Stimulated activated CD8-positive, alpha-beta memory T cell treated with anti-CD3 and anti-CD28 coated beads, Interleukin-15, amount 100 ng/mL, for 24 hours (primary cell): ENCODE data around the gene TBC1D20.
"Not testable (repeated sequence)": the region's sequence is repeated elsewhere in the genome, so short reads cannot be mapped to it uniquely, and the experiment has no call there.

Experiments used
- DNase-seq: peaks from one replicate; pipeline ENCODE4 v3.0.0-alpha.2; 2020; ENCODE audit warnings: low read depth

Gene TBC1D20, protein sequence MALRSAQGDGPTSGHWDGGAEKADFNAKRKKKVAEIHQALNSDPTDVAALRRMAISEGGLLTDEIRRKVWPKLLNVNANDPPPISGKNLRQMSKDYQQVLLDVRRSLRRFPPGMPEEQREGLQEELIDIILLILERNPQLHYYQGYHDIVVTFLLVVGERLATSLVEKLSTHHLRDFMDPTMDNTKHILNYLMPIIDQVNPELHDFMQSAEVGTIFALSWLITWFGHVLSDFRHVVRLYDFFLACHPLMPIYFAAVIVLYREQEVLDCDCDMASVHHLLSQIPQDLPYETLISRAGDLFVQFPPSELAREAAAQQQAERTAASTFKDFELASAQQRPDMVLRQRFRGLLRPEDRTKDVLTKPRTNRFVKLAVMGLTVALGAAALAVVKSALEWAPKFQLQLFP

DNA sequence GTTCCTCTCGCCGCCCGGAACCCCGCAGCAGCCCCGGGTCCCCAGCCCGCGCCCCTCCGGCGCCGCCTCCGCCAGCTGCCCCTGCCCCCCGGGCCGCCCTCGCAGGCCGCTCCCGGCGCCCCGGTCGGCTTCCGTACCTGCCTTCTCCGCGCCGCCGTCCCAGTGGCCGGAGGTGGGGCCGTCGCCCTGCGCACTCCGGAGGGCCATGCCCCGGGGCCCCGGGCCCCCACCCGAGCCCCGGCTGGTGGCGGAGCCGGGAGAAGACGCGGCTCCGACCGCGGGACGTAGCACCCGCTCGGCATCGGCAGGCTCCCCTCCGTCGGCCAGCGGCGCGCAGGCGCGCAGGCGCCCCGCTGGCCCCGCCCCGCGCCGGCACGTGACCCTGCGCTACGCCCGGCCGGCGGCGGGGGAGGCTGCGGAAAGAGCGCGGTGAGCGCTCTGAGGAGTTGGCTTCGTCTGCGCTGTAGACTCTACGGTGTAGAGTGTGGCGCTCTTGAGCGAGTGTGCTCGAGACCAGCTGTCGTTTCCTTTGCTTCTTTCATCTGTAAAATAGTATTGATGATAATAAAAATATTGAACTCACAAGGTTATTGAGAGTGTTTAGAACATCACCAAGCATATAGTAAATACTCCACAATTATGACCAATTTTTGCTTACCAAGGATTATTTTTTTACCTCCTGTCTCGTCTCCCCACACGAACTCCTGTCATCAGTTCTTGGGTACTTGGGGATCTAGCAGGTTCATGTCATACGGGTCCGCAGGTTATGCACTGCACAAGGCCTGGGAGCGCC lies at the start of gene TBC1D20:
TBC1D20 (minus strand) TSS at position 335 of the 793 bp plus-strand sequence; CDS start at position 207, 128 bp downstream.
- DNase-seq = peak; percentile 72

DNA sequence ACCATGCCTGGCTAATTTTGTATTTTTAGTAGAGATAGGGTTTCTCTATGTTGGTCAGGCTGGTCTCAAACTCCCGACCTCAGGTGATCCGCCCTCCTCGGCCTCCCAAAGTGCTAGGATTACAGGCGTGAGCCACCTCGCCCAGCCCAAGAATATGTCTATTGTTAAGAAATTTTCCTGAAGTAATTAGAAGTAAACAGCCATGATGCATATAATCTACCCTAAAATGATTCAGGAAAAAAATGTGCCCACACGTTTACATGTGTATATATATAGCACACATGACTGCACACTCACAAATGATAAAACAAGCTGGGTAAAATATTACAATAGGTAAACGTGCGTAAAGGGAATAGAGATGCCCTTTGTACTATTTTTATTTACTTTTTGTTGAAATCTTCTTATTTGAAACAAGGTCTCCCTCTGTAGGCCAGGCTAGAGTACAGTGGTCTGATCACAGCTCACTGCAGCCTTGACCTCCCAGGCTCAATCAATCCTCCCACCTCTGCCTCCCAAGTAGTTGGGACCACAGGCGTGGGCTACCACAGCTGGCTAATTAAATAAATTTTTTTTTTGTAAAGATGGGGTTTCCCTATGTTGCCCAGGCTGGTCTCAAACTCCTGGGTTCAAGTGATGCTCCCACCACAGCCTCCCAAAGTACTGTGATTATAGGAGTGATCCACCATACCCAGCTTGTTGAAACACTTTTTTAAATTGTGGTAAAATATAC lies 48.2 kb upstream of the TBC1D20 start:
- not testable (repeated sequence) for DNase-seq

DNA sequence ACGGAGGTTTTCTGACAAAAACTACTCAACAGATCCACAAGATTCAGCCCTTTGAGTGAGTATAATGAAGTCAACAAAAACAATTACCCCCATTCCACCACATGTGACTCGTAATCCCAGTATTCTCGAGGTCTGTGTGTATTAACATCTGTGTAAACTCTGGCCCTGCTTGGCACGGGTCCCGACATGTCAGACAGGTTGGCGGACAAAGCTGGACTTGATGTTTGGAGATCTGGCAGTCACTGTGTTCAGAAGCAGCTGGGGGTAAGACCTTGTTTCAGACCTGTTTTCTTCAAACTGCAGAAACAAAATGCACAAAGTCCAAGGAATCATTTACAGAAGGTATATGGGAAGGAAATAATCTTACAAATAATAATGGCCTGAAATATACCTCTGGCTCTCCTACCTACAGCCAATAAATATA lies 46.0 kb upstream of the TBC1D20 start:
- DNase-seq = not testable (repeated sequence)

DNA sequence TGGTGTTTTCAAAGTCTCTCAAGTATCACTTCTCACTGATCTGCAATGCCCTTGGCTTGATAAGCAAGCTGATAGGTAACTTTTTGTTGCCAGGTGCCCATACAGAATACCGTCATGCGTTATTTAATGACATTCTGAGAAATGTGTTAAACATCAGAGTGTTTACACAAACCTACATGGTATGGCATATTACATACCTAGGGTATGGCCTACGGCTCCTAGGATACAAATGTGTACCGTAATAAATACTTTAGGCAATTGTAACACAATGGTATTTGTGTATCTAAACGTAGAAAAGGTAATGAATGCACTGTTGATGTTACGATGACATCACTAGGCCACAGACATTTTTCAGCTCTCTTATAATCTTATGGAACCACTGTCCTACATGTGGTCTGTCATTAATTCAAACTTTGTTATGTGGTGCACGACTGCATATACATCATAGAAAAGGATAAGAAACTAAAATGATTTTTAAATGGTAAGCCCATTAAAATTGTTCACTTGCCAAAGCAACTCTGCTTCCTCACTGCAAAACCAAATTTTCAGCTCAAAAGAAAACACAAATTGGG lies 45.5 kb upstream of the TBC1D20 start:
- DNase-seq = no peak

DNA sequence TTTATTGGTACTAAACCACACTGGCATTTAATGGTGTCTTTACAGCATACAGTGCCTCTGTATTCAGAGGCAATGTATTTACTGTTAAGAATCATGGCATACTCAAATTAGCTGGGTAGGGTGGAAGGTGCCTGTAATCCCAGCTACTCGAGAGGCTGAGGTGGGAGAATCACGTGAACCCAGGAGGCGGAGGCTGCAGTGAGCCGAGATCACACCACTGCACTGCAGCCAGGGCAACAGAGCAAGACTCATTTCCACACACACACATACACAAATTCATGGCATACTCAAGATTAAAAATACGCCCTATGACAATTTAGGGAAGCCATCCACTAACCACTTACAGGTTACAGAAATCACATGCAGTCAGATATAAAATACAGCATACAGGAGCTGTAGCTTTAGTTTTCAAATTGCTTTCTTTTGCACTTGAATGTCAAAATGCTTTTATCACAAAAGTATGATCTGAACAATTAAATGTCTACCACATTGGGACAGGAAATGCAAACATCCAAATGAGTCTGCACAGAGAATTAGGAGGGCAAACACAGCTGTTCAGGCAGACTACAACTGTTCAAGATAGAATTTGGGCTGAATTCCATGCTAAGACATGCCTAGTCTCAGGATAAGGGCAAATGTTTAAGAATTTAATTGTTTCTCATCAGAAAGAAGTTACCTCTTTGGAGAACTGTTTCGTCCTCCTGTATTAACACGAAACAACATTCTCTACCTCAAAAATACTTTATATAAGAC lies 44.8 kb upstream of the TBC1D20 start:
- no peak for DNase-seq

DNA sequence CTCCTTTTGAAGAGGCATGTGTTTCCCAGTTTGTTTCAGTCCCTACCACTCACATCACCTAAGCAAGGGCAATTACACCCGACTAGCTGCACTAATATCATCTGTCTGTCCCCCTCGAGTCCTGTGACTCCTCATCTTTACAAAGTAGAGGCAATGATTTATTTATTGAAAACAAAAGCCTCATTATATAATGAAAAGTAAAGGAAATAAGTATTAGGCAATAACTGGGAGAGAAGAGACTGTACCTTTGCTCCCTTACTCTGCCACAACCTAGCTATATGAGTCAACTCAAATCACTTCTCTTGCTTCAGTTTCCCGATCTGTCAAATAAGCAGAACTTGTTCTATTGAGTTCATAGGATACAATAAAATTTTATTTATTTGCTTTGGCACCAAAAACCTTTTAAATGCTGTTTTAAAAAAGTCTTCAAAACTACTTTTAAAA lies 42.3 kb upstream of the TBC1D20 start:
- no peak for DNase-seq

DNA sequence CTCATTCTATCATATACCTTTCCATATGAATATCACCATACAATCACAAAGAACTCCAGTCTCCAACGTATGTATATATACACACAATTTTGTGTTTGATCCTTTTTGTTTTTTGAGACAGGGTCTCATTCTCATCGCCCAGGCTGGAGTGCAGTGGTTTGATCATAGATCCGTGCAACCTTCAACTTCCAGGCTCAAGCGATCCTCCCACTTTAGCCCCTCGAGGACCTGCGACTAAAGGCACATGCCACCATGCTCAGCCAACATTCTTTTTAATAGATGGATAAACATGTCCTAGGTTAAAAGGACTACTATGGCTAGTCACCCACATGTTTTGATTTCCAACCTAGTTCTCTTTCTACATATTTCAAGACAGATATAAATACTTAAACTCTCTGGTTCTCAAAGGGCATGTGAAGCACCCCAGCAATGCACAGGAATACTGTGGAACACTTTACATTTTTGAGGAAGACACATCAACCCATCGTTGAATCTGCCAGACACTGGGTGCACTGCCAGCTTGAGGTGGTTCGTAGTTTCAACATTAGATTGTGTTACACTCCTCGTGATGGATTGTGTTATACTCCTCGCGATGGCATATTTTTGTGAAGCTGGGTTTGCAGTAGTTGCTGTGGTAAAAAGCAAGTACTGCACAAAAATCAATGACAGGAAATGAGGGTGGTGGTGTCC lies 40.9 kb upstream of the TBC1D20 start:
- DNase-seq = no peak

DNA sequence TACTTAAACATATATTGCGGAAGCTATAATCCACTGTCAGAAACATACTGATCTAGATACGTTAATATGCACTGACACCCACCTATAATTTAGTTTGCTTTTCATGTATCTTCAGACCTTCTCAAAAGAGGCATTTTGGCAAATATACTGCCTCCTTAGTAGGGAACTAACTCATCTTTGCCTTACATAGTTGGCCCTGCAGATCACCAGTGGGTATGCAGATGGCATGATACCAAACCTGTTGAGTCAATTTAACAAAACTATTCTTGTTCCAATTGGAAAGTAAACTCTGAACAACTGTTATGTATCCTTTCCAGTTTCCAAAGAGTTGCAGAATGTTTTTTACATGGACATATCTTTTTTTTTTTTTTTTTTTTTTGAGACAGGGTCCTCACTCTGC lies 35.6 kb upstream of the TBC1D20 start:
- DNase-seq = no peak

DNA sequence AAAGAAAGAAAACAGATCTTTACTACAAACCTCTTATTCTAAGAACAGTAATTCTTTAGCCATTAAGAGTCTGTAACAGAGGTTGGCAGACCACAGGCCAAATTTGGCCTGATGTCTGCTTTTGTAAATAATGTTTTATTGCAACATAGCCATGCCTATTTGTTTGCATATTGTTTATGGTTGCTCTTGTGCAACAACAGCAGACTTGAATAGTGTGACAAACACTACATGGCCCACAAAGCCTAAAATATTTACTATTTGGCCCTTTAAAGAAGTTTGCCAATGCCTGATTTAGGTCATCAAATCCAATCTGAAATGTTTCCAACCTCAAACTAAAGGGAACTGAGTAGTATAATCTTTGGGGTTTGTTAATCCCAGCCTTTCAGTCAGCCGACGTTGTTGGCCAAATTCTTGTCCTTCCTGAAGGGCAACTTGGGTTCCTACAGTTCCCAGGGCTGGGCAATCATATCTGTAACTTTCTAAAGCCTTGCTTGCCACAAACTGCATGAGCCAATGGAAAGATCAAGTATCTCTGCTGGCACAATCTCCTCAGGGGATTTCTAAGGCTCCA lies 33.9 kb upstream of the TBC1D20 start:
- DNase-seq = no peak

DNA sequence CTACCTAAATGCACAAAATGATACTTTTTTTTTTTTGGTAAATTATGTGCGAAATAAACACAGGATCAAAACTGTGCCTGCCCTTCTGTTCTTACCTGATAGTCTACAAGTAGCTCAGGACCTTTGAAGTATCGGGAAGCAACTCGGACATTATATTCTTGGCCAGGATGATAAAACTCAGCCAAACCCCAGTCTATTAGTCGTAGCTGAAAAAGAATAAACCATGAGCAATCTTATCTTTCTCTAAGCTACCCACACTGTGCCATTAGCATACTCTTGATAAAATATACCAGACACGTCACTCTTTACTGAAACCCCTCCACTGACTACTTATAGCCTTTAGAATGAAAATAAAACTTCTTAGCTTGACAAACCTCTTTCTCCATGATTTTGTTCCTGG lies 29.8 kb upstream of the TBC1D20 start:
- no peak for DNase-seq

DNA sequence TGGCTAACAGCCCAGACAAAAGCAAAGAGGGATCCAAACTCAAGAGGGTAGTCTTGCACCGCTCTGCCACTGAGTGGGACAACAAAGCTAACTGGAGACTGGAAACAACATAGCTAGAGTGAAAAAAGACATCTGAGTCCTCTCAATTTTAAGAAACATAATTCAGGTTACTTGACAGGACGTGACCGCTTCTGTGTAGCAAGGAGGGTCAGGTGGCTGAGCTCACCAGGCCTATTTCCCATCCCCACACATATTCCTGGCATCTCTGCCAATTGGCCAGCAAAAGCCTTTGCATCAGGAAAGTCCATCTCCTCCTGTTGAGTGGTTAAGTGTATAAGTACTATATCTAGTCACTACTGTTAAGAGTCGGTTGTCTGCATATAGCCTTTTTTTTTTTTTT lies 25.3 kb upstream of the TBC1D20 start:
- no peak for DNase-seq

DNA sequence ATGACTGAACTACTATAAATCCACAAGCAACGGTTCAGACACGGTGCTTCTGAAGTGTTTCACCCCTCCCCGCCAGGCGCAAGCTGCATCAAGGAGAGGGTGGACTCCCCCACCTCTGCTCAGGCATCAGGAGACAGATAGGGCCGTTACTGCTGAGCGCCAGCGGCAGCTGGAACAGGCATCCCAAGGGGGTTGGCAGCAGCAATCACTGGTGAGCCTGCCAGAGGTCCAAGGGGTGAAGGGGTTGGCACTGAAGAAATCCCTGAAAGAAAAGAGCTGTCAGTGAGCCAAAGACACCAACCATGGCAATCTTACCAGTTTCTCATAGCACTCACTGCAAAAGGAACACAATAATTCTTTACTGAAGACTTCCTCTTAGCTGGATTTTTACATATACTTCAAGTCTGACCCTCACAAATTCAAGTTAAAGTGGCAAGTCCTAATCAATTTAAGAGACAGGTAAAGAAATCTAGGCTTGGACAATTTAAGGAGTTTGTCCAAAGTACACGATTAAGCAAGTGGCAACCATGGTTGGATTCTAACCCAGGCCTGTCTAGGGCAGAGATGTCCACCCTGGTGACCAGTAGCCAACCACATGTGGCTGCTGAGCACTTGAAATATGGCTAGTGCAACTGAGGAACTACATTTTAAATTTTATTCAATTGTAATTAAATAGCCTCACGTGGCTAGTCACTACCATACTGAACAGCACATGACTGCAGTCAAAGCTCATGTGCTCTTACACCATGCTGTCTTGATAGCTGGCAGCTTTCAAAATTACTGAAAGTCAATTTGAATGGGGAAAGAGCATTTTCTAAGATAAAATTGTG lies 21.7 kb upstream of the TBC1D20 start:
- DNase-seq = no peak

DNA sequence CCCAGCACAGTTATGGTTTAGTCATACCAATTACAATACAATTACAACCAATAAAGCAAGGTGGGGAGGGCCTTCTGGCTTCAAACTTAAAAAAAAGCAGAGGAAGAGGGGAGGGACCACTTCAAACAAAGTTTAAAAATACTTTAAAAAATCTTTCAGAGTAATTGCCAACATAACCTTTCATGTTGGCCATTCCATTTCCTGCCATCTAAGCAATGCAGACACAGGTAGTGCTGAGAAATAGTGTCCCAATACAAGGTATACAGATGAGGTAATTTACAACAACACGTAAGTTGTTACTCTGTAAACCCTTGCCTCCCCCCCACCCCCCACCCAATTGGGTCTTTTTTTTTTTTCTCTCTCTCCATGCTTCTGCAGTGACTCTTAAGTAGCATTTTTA lies 18.8 kb upstream of the TBC1D20 start:
- no peak for DNase-seq

DNA sequence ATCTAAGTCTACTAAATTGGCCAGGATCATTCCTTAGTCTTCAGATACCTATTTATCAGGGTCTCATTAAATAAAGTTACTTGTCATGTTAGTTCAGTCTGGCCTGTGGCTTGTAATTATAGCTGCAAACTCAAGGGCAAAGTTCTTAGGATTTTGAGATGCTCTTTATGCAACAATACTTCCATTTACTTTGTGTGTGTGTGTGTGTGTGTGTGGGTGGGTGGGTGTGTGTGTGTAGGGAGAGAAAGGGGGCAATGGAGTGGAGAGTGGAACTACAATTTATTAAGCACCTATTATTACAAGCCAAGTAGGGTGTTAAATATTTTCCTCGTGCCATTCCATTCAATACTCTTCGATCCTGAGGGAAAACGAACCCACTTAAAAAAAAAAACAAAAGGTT lies 17.7 kb upstream of the TBC1D20 start:
- no peak for DNase-seq

DNA sequence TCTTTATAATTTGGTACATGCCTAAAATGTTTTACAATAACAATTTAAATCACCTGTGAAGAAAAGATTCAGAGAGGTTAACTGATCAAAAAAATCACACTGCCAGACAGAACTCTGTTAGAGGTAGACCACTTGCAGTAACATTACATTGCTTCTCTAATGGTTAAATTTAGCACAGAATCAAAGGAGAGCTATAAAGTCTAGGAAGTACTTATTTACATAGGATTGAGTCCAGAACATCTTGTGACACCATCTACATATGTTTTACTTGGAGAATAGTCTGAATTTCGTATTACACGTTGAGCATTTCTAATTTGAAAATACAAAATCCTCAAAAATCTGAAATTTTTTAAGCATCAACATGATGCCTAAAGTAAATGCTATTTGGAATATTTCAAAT lies 17.2 kb upstream of the TBC1D20 start:
- no peak for DNase-seq

DNA sequence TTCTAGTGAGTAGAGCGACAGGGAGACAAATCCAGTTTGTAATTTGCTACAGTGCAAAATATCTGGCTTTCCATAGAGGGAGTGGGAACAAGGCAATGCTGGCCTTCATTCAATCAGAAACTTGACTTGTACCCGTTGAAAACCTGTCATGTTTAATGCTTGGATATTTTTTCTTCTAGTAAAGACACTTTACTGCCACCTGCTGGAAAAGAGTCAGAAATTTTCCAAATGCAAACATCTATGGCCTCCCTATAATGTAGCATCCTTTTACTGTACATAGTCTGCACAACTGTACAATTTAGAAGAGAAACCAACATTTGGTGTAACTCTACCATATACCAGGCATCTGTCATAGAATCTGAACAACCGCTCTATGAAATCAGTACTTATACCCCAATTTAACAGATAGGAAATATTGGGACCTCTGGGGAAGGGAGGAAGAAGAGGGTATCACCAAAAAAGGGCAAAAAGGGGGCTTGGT lies 16.7 kb upstream of the TBC1D20 start:
- no peak for DNase-seq

DNA sequence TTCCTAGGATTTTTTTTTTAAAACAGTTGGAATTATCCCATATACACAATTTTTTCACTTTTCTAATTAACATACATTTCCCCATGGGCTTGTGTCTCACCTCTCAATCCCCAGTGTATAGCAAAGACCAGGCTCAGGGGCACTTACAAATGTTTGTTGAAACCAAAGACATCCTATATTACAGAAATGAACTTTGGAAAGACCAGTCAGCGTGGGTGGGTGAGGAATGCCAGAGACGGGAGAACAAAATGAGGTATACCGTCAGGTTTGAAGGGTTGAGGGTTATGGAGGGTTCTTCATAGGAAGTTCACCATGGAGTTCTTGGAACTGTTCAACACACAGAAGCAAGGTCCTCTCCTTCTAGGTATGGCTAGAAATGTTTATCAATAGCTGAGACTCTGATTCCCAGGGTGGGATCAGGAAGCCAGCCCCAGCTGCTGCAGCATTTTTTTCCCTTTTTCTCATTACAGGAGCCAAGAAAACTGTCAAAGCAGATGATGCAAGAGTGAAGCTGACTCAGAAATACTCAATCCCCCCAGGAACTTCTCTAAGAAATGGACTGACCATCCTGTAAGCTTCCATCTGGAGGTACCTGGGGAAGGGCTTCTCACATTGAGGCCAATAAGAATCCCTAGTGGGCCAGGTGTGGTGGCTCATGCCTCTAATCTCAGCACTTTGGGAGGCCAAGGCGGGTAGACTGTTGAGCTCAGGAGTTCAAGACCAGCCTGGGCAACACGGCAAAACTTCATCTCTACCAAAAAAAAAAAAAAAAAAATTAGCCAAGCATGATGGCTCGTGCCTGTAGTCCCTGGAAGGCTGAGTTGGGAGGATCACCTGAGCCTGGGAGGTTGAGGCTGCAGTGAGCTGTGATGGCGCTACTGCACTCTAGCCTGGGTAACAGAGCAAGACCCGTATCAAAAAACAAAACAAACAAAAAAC lies 15.9 kb upstream of the TBC1D20 start:
- DNase-seq = no peak

DNA sequence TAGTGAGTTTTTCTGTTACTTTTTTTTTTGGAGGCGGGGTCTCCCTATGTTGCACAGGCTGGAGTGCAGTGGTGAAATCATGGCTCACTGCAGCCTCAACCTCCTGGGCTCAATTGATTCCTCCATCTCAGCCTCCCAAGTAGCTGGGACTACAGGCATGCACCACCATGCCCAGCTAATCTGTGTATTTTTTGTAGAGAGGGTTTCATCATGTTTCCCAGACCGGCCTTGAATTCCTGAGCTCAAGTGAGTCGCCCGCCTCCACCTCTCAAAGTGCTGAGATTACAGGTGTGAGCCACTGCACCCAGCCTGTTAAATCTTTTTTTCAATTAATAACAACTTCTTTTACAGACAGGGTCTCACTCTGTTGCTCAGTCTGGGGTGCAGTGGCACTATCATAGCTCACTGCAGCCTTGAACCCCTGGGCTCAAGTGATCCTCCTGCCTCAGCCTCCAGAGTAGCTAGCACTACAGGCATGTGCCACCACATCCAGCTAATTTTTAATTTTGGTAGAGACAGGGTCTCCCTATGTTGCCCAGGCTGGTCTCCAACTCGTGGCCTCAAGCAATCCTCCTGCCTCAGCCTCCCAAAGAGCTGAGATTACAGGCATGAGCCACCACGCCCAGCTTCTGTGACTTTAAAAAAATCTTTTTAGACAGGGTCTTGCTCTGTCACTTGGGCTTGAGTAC lies 14.4 kb upstream of the TBC1D20 start:
- DNase-seq = not testable (repeated sequence)
